Measurements from ENCODE around the gene ASIC4. TPM values are rescaled to one million over a fixed set of nuclear protein-coding genes. Genes with fewer than 3 reads are reported as not detected.

Gene ASIC4
- total and polyA plus RNA-seq, 2 donors from 2014 or later = not detected

- no peak overlapping the region for H3K27ac ChIP-seq (ENCODE audit: low read depth in 2 of 2, low read length in 2 of 2)
- FAIRE-seq = no peak
- H3K4me3 ChIP-seq (ENCODE audit: low read length in 3 of 3) = no peak overlapping the region
- DNase-seq = no peak
- intact Hi-C loops (cut with DNase I) = no loop called here
- TF ChIP-seq CTCF (IDR thresholded peaks at IDR 0.05; ENCODE audit: borderline replicate concordance, extremely low read depth, insufficient read depth) = no peak
- H3K4me1 ChIP-seq (ENCODE audit: control insufficient read depth in 2 of 3, insufficient read depth in 2 of 3, low read depth in 1 of 3, low read length in 3 of 3) = peaks cover 0 to 3% (median 2%) of the 10 kb centered on the region in 3 donors
- H3K36me3 ChIP-seq (ENCODE audit: control insufficient read depth in 2 of 3, insufficient read depth in 3 of 3, low read length in 3 of 3) = no peaks in the 10 kb centered on the region
- no peaks in the 10 kb centered on the region for H3K9me3 ChIP-seq (ENCODE audit: control insufficient read depth in 2 of 3, insufficient read depth in 1 of 3, low read length in 3 of 3)
- H3K9ac ChIP-seq (ENCODE audit: low read length in 3 of 3) = no peak overlapping the region
- no peaks in the 10 kb centered on the region for H3K27me3 ChIP-seq (ENCODE audit: control insufficient read depth, insufficient read depth, low read length)
Measured at GRCh38 chr2:219517954-219518778, 3.9 kb downstream of the ASIC4 start.

GRCh38 chr2:219519526-219519916 lies 5.2 kb downstream of the ASIC4 start:
- no peak overlapping the region for H3K9ac ChIP-seq (ENCODE audit: low read length in 3 of 3)
- no peak overlapping the region for H3K27ac ChIP-seq (ENCODE audit: low read depth in 2 of 2, low read length in 2 of 2)
- no peaks in the 10 kb centered on the region for H3K27me3 ChIP-seq (ENCODE audit: control insufficient read depth, insufficient read depth, low read length)
- no peaks in the 10 kb centered on the region for H3K36me3 ChIP-seq (ENCODE audit: control insufficient read depth in 2 of 3, insufficient read depth in 3 of 3, low read length in 3 of 3)
- no peaks in the 10 kb centered on the region for H3K9me3 ChIP-seq (ENCODE audit: control insufficient read depth in 2 of 3, insufficient read depth in 1 of 3, low read length in 3 of 3)
- no peak overlapping the region for H3K4me3 ChIP-seq (ENCODE audit: low read length in 3 of 3)
- H3K4me1 ChIP-seq (ENCODE audit: control insufficient read depth in 2 of 3, insufficient read depth in 2 of 3, low read depth in 1 of 3, low read length in 3 of 3) = peaks cover 0 to 3% (median 0%) of the 10 kb centered on the region in 3 donors
- no peak for DNase-seq
- FAIRE-seq = no peak
- intact Hi-C loops (cut with DNase I) = no loop called here
- no peak for TF ChIP-seq CTCF (IDR thresholded peaks at IDR 0.05; ENCODE audit: borderline replicate concordance, extremely low read depth, insufficient read depth)

- Histone ChIP-seq H3K9me3 (ENCODE audit: control insufficient read depth in 2 of 3, insufficient read depth in 1 of 3, low read length in 3 of 3) (no peaks in the 10 kb centered on the region), H3K36me3 (ENCODE audit: control insufficient read depth in 2 of 3, insufficient read depth in 3 of 3, low read length in 3 of 3) (no peaks in the 10 kb centered on the region), H3K4me1 (ENCODE audit: control insufficient read depth in 2 of 3, insufficient read depth in 2 of 3, low read depth in 1 of 3, low read length in 3 of 3) (peaks cover 0 to 3% (median 0%) of the 10 kb centered on the region in 3 donors), H3K27ac (ENCODE audit: low read depth in 2 of 2, low read length in 2 of 2) (no peak overlapping the region), H3K4me3 (ENCODE audit: low read length in 3 of 3) (no peak overlapping the region), H3K9ac (ENCODE audit: low read length in 3 of 3) (no peak overlapping the region), H3K27me3 (ENCODE audit: control insufficient read depth, insufficient read depth, low read length) (no peaks in the 10 kb centered on the region)
- no peak for FAIRE-seq
- intact Hi-C loops (cut with DNase I) = loop anchor here (10.0 kb wide), 1 partner anchor 45 kb away; no protein-coding TSS in a partner anchor
- DNase-seq = no peak
- TF ChIP-seq CTCF (IDR thresholded peaks at IDR 0.05; ENCODE audit: borderline replicate concordance, extremely low read depth, insufficient read depth) = no peak
Measured at GRCh38 chr2:219520079-219520478, 5.8 kb downstream of the ASIC4 start.
